ENCODE results near the gene RNLS.

RNLS gene

GRCh38 chr10:88245974-88246511 lies 337.1 kb downstream of the RNLS start:
- DNase-seq = no peak

GRCh38 chr10:88244781-88245625 lies 338.1 kb downstream of the RNLS start:
- no peak for DNase-seq

- no peak for DNase-seq
Measured at GRCh38 chr10:88243836-88244730, 339.0 kb downstream of the RNLS start.

- DNase-seq = no peak
Measured at GRCh38 chr10:88243202-88243744, 339.8 kb downstream of the RNLS start.

GRCh38 chr10:88241501-88241900 lies 341.6 kb downstream of the RNLS start:
- no peak for DNase-seq

- no peak for DNase-seq
Measured at GRCh38 chr10:88239212-88239611, 343.9 kb downstream of the RNLS start.

- DNase-seq = no peak
Measured at GRCh38 chr10:88238615-88238914, 344.6 kb downstream of the RNLS start.

GRCh38 chr10:88237896-88238614 lies 345.1 kb downstream of the RNLS start:
- DNase-seq = no peak

GRCh38 chr10:88236121-88236743 lies 346.9 kb downstream of the RNLS start:
- no peak for DNase-seq

- DNase-seq = no peak
Measured at GRCh38 chr10:88234297-88234696, 348.8 kb downstream of the RNLS start.

GRCh38 chr10:88233870-88234269 lies 349.2 kb downstream of the RNLS start:
- DNase-seq = no peak

- DNase-seq = no peak
Measured at GRCh38 chr10:88232983-88233543, 350.1 kb downstream of the RNLS start.

GRCh38 chr10:88232029-88232895 lies 350.9 kb downstream of the RNLS start:
- no peak for DNase-seq

- DNase-seq = no peak
Measured at GRCh38 chr10:88230251-88230650, 352.9 kb downstream of the RNLS start.

GRCh38 chr10:88228130-88228529 lies 355.0 kb downstream of the RNLS start:
- DNase-seq = no peak

GRCh38 chr10:88227342-88228018 lies 355.6 kb downstream of the RNLS start:
- no peak for DNase-seq

GRCh38 chr10:88226891-88227290 lies 356.2 kb downstream of the RNLS start:
- no peak for DNase-seq

GRCh38 chr10:88226071-88226659 lies 357.0 kb downstream of the RNLS start:
- DNase-seq = no peak

All from activated T-cell treated with anti-CD3 and anti-CD28 coated beads, Interleukin-2, amount 50 U/mL, for 1 hour (primary cell).